ENCODE data around the gene AP5Z1.

DNA sequence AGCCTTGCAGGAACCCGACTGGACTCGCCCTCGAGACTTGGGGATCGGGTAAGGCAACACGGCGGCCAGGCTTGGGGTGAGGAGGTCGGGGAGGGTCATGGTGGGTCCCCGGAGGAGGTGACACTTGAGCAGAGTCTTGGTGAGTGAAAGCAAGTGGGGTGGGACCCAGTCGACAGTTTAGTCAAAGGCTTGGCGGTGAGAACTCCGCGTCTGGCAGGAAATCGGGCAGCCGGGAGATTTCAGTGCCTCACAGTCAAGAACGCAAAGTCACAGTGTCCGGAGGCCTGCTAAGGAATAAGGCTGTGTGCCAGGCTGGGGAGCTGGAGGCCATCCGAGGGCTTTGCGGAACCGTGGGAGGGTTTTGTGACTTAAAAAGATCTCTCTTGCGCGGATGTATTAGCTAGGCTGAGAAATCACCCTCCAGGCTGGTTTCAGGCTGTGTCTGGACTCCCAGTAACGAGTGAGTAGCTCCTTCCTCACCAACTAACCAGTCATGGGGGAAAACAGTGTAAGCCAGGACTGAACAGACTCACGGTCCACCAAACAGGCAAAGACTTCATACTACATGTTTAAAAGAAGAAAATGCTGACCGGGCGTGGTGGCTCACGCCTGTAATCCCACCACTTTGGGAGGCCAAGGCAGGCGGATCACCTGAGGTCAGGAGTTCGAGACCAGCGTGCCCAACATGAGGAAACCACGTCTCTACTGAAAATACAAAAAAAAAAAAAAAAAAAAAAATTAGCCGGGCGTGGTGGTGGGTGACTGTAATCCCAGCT is 613 bp downstream of the AP5Z1 start:
- TF ChIP-seq, protein P1, sequence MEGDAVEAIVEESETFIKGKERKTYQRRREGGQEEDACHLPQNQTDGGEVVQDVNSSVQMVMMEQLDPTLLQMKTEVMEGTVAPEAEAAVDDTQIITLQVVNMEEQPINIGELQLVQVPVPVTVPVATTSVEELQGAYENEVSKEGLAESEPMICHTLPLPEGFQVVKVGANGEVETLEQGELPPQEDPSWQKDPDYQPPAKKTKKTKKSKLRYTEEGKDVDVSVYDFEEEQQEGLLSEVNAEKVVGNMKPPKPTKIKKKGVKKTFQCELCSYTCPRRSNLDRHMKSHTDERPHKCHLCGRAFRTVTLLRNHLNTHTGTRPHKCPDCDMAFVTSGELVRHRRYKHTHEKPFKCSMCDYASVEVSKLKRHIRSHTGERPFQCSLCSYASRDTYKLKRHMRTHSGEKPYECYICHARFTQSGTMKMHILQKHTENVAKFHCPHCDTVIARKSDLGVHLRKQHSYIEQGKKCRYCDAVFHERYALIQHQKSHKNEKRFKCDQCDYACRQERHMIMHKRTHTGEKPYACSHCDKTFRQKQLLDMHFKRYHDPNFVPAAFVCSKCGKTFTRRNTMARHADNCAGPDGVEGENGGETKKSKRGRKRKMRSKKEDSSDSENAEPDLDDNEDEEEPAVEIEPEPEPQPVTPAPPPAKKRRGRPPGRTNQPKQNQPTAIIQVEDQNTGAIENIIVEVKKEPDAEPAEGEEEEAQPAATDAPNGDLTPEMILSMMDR (IDR thresholded peaks at IDR 0.05): no peak
- no peak for TF ChIP-seq EP300 (IDR thresholded peaks at IDR 0.05)
- no peak for TF ChIP-seq POLR2AphosphoS5 (IDR thresholded peaks at IDR 0.05)
- no peak for TF ChIP-seq POLR2A (IDR thresholded peaks at IDR 0.05; ENCODE audit: low read depth)

Data from esophagus muscularis mucosa (tissue), 4 donors.